ENCODE measurements around the gene ATP11B.

The ATP11B gene

GRCh38 chr3:182959474-182960350, 166.4 kb downstream of the ATP11B start:
- DNase-seq, result no peak

- no peak for DNase-seq
Observed at GRCh38 chr3:182962166-182962565, 168.9 kb downstream of the ATP11B start.

GRCh38 chr3:182964179-182964578, 170.9 kb downstream of the ATP11B start:
- no peak for DNase-seq

DNA sequence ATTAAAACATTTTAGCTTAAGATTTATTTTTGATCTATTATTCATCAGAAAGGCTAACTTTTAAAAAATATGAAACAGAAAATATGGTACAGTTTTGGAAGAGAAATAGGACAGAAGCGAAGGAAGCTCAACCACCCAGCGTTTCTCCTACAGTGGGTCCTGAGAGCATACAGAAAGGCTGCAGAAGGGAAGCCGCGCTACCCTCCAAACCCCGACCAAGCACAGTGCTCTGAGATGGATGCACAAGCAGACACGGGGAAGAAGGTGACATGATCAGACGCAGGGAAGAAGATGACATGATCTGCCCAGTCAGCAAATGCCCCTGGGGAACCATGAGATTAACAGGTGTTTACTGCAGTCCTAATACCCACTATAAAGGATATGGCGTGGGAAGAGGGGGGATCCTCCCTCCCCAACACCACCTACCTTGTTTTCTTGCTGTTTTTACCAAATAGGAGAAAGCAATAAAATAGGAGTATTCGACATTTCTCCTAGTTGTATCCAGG, 172.6 kb downstream of the ATP11B start:
- DNase-seq, result no peak

DNA sequence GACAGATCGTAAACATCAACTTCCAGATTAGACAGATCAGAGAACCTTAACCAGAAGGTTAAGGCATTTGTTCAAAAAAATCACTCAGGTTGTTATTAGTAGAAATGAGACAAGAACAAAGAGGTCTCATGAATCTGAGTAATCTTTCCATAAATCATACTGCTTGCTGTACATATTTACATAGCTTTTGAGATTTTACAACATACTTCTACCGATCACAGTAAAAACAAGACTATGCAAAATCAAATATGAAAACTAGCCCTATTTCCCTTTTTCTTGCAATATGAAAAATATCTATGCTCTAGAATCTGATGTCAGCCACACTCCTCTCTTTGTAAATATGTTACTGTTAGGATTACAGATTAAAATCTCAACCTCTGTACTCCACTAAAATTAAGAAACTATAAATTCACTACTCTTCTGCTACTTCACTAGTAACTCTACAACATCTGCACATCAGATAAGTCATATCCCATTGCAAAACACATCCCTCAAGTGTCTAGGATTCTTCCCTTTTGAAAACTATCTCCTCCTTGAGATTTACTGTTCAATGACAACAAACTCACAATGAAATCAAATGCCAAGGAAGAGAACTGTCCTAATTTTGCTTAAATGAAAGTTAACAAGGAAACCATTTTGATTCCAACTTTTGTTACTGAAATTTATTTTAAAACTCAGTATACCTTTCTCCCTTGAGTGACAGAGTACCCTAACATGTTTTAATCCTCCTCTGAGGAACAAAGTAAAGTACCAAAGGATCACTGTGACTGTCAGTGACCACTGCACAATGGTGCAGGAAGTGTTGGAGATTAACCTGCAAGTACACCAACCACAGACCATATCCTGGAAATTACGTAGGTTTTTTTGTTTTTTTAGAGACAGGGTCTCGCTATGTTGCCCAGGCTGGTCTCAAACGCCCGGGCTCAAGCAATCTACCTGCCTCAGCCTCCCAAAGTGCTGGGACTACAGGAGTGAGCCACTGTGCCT, 174.2 kb downstream of the ATP11B start:
- DNase-seq, result peak in 1 of 5 donors; percentile 79

GRCh38 chr3:182969277-182969676, 176.0 kb downstream of the ATP11B start:
- no peak for DNase-seq

DNA sequence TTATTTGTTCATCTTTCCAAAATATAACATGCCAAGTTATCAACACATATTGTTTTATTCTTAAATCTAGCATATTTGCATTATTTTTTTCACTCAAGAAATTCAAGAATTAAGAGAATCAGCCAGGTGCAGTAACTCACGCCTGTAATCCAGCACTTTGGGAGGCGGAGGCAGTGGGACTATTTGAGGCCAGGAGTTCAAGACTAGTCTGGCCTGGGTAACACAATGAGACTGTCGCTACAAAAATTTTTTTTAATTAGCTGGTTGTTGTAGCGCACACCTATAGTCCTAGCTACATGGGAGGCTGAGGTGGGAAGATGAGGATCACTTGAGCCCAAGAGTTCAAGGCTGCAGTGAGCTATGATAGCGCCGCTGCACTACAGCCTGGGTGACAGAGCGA, 176.5 kb downstream of the ATP11B start:
- no peak for DNase-seq

DNA sequence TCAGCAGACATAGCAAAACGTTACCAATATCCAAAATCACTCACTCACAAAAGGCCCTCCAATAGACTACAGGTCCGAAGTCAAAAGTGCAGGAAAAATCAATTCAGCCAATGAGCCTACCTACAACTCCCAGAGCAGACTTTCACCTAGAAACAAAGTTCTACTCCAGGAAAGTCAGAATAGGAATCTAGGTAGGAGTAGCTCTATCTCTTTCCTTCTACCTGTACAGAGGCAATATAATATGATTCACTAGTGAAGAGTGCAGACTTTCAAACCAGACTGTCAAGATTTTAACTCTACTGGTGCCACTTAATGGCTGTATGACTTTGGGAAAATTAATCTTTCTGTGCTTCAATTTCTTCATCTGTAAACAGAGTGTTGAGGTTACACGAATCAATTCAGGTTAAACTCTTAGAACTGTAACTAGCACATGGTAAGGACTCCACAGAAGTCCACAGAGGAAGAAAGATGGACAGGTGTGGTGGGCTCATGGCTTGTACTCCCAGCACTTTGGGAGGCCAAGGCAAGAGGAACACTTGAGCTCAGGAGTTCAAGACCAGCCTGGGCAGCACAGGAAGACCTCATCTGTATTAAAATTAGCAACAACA, 177.6 kb downstream of the ATP11B start:
- DNase-seq, result no peak
